Psoas muscle (tissue), 8 donors: ENCODE data around the gene NEK7. TPM values are rescaled to one million over a fixed set of nuclear protein-coding genes. Genes with fewer than 3 reads are reported as not detected.
A peak's percentile ranks its signal among the peaks of the same experiment; 100 is the strongest.

Experiments
- ATAC-seq, 4 donors: fragments of 200-7000 bp; cut with Tn5 transposase; one replicate each; pipeline ENCODE4 v1.9.1; 2020; ENCODE audit warnings: moderate library complexity in 3 of 4, mild to moderate bottlenecking in 2 of 4
- DNase-seq, 2 donors: peaks; one replicate each; pipeline ENCODE4 v3.0.0-alpha.2; 2020
- H3K27ac ChIP-seq: fragments of 200-600 bp; one replicate; pipeline ENCODE4 v1.8.0; 2022
- H3K27me3 ChIP-seq, 3 donors: fragments of 200-600 bp in 1 of 3; one replicate each; pipeline versions ENCODE4 v1.6.1 to v1.8.0; 2013 to 2022; ENCODE audit warnings: low read length in 2 of 3, mild to moderate bottlenecking in 2 of 3, moderate library complexity in 1 of 3; ENCODE audit not compliant: insufficient read depth in 3 of 3
- H3K36me3 ChIP-seq, 2 donors: fragments of 200-600 bp in 1 of 2; one replicate each; pipeline versions ENCODE4 v1.6.1 to v1.8.0; 2013 to 2022; ENCODE audit warnings: low read depth in 1 of 2, mild to moderate bottlenecking in 1 of 2, moderate library complexity in 1 of 2; ENCODE audit not compliant: insufficient read depth in 1 of 2
- H3K4me1 ChIP-seq: fragments of 200-600 bp; one replicate; pipeline ENCODE4 v1.8.0; 2022
- H3K4me3 ChIP-seq: fragments of 200-600 bp; one replicate; pipeline ENCODE4 v1.8.0; 2022; ENCODE audit warnings: mild to moderate bottlenecking
- H3K9me3 ChIP-seq: fragments of 200-600 bp; one replicate; pipeline ENCODE4 v1.8.0; 2022
- CTCF ChIP-seq: fragments of 200-600 bp; IDR thresholded peaks from one replicate; pipeline ENCODE4 v1.8.0; 2022; ENCODE audit warnings: antibody characterized with exemption
- WGBS, 3 donors: extraction: QIAGEN DNeasy Blood & Tissue Kit; methylation state at CpG; one replicate each; pipeline versions ENCODE4 v1.1.6 to v1.1.7; 2013; 5-methylcytosine and 5-hydroxymethylcytosine counted together
- intact Hi-C, 2 donors: fragments of 100-400 bp; cut with DNase I; formaldehyde crosslinking; loops; one replicate each; pipeline versions ENCODE4 v1.11.0 to v1.14.2; 2022
- polyA plus RNA-seq, 3 donors: library from polyadenylated mRNA; stranded (reverse); fragments of 200-250 nt; gene quantifications; one replicate each; pipeline ENCODE4 v1.2.3, GENCODE V29; 2013
- total RNA-seq, 4 donors: library from RNA; stranded (reverse); fragmentation: NEBNext Ultra II Directional in 2 of 4; extraction: Animal tissue kit (Norgen Biotek cat#: 25700) in 2 of 4; gene quantifications; one replicate each; pipeline versions ENCODE4 v1.2.1 to v1.2.4, GENCODE V29; 2021 to 2023
- donor health status: healthy with polysubstance abuse.
- donor health status: DM: no; HTN: no; CAD: no; lungs with moderate emphysema.
- donor health status: Bipolar disorder and iron deficiency.
- donor health status: healthy.
- donor health status: DM: yes; HTN: yes; CAD: no.
- donor health status: DM: no; HTN: no; CAD: no.
- donor health status: DM: no; HTN: no; CAD: no.
- donor health status: DM: yes; HTN: yes; CAD: no.

Gene NEK7
- total and polyA plus RNA-seq, 7 donors: 10.1 to 88.2 (median 61.3) TPM

GRCh38 chr1:198232940-198233675 lies 76.3 kb downstream of the NEK7 start:
- no peak for TF ChIP-seq CTCF
- Histone ChIP-seq H3K4me1 (peaks cover 15% of the 10 kb centered on the region), H3K27ac (no peak overlapping the region), H3K9me3 (peaks cover 4% of the 10 kb centered on the region), H3K4me3 (no peak overlapping the region), H3K36me3 (no peaks in the 10 kb centered on the region), H3K27me3 (no peaks in the 10 kb centered on the region)
- WGBS, 3 donors: 63 to 89% (median 88%) methylated on average over 3 of the region's 3 CpGs
- DNase-seq: no peak
- intact Hi-C loops: no loop called here
- ATAC-seq: no peak

GRCh38 chr1:198234520-198235251 lies 77.9 kb downstream of the NEK7 start:
- H3K9me3 ChIP-seq: peaks cover 4% of the 10 kb centered on the region
- H3K4me1 ChIP-seq: peaks cover 12% of the 10 kb centered on the region
- no peak for TF ChIP-seq CTCF
- no peak overlapping the region for H3K4me3 ChIP-seq
- H3K27me3 ChIP-seq: no peaks in the 10 kb centered on the region
- H3K36me3 ChIP-seq: no peaks in the 10 kb centered on the region
- intact Hi-C loops: no loop called here
- no peak overlapping the region for H3K27ac ChIP-seq
- ATAC-seq (no peak), DNase-seq (no peak)
- WGBS, 3 donors: 28 to 43% (median 30%) methylated on average over 5 of the region's 5 CpGs

GRCh38 chr1:198238121-198238520 lies 81.3 kb downstream of the NEK7 start:
- Histone ChIP-seq H3K27me3 (no peaks in the 10 kb centered on the region), H3K4me3 (no peak overlapping the region), H3K36me3 (no peaks in the 10 kb centered on the region), H3K27ac (no peak overlapping the region), H3K4me1 (peaks cover 11% of the 10 kb centered on the region), H3K9me3 (peaks cover 4% of the 10 kb centered on the region)
- no peak for TF ChIP-seq CTCF
- 90 to 100% (median 93%) methylated on average over 2 of the region's 2 CpGs for WGBS, 3 donors
- intact Hi-C loops: no loop called here
- DNase-seq: peak; percentile 18 to 44
- ATAC-seq: no peak

GRCh38 chr1:198241553-198241952 lies 84.8 kb downstream of the NEK7 start:
- H3K4me3 ChIP-seq: no peak overlapping the region
- ATAC-seq (no peak), DNase-seq (no peak)
- WGBS, 3 donors: 69 to 84% (median 83%) methylated on average over 2 of the region's 2 CpGs
- TF ChIP-seq CTCF: no peak
- H3K27ac ChIP-seq: no peak overlapping the region
- no peaks in the 10 kb centered on the region for H3K27me3 ChIP-seq
- peaks cover 3% of the 10 kb centered on the region for H3K9me3 ChIP-seq
- peaks cover 6% of the 10 kb centered on the region for H3K4me1 ChIP-seq
- no peaks in the 10 kb centered on the region for H3K36me3 ChIP-seq
- intact Hi-C loops: no loop called here
